HG03175 (cell line): ENCODE results near the gene CPAMD8.

ENCODE experiments used
- ATAC-seq: cut with Tn5 transposase; IDR thresholded peaks from one replicate; pipeline ENCODE4 v1.9.1; 2021; ENCODE audit warnings: mild to moderate bottlenecking, moderate library complexity; ENCODE audit not compliant: unreplicated experiment

CPAMD8 gene

DNA sequence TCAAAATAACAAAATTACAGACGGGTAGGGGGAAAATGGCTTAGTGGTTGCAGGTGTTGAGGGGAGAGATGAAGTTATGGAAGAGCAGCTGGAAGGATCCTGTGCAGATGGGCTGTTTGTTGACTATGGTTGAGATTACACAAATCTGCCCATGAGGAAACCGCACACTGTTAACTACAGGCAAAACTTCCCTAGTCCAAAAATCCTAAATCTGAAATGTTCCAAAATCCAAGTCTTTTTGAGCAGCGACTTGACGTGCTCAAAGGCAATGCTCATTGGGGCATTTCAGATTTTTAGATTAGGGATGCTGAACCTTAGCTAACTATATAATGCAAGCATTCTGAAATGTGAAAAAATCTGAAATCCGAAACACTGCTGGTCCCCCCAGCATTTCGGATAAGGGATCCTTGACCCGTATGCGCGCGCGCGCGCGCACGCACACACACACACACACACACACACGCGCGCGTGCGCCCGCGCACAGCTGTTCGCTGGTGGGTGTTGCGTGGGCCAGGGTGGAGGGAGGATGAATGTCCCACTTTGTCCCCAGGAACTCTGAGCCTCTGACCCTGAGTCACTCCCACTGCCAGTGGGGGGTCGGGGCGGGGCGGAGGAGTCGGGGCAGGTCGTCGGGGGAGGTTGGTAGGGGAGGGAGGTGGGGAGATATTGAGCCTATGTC, 131.0 kb downstream of the CPAMD8 start:
- no peak for ATAC-seq

GRCh38 chr19:16894080-16894479, 132.5 kb downstream of the CPAMD8 start:
- no peak for ATAC-seq

DNA sequence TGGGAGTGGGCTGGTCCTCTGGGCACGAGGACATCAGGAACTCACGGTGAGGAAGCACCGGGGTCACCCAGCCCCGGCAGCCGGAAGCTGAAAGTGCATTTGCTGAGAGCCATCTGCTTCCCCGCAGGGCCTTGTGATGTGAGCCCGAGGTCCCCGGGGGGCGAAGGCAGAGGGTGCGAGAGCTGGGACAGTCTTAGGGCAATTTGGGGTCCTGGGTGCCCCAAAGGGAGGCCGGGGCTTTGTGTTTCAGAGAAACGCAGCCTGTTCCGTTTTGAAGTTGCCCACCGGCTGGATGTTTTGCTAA, 133.0 kb downstream of the CPAMD8 start:
- no peak for ATAC-seq

DNA sequence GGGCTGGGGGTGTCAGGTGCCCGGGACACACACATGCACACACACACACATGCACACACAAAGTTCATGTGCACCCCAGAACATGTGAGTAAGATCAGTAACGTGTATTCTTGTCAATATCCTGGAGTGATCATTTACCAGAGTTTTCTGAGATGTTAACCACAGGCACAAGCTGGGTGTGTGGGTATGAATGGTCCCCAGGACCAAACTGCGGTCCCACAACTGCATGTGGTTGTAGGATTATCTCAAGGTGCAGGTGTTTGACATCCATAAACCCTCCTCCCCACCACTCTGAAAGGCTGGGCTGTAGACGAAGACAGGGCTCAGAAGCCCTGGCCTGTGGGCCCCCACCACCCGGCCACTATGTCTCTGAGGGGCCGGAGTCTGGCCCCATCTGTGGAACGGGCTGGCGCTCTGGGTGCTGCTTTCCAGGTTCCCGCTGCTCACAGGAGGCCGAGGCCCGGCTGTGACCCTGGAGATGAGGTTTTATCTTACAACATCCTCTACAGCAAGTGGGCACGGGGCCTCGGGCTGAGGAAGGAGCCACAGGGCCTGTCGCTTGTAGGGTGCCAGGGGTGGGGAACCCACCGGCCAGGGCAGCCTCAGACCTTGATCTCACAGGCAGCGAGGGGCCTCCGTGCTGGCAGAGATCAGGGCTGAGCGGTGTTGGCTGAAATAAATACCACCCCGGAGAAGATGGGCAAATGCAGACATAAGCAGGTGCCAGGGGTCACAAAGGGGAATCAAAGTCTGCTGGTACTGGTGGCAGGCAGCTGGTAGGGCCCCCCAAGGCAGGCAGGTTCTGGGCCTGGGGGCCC, 133.5 kb downstream of the CPAMD8 start:
- ATAC-seq = no peak

DNA sequence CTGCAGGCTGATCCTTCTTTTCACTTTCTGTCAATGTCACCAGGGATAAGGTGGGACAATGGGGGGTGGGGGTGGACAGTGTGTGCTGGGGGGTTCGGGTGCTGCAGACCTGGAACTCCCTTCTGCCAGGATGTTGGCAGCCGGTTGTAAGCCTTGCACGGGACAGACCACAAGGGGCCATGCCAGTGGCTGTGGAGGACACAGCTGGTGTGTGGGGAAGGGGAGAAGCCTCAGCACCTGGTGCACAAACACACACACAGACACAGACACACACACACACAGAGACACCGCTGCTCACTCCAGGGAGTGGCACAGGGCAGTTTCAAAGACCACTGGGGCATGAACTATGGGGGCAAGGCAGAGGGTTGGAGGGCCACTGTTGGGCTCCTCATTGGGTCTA, 134.2 kb downstream of the CPAMD8 start:
- ATAC-seq = no peak

DNA sequence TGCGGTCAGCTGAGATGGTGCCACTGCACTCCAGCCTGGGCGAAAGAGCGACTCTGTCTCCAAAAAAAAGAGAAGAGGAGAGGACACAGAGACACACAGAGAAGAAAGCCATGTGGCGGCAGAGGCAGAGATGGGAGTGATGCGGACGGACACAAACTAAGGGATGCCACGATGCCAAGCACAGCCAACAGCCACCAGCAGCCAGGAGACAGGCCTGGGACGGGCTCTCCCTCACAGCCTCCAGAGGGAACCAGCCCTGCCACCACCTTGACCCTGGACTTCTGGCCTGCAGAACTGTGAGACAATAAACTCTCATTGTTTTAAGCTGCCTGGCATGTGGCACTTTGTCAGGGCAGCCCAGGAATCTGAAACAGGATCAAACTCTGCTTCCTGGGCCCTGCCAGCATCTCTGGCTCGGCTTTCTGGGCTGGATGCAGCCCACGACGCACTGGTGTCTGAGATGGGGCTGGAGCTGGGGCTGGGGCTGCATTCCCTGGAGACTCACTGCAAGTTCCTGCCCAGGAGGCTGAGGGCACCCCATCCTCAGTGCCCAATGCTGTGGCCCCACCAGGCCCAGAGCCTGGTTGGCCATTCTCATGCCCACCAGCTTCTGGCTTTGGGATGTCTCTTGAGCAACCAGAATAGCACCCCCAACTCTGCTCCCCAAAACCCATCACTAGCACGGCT, 134.8 kb downstream of the CPAMD8 start:
- ATAC-seq = no peak

GRCh38 chr19:16890461-16891184, 136.0 kb downstream of the CPAMD8 start:
- ATAC-seq = no peak

DNA sequence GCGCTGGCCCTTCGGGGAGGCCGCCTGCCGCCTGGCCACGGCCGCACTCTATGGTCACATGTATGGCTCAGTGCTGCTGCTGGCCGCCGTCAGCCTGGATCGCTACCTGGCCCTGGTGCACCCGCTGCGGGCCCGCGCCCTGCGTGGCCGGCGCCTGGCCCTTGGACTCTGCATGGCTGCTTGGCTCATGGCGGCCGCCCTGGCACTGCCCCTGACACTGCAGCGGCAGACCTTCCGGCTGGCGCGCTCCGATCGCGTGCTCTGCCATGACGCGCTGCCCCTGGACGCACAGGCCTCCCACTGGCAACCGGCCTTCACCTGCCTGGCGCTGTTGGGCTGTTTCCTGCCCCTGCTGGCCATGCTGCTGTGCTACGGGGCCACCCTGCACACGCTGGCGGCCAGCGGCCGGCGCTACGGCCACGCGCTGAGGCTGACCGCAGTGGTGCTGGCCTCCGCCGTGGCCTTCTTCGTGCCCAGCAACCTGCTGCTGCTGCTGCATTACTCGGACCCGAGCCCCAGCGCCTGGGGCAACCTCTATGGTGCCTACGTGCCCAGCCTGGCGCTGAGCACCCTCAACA, 136.6 kb downstream of the CPAMD8 start:
- ATAC-seq = no peak

DNA sequence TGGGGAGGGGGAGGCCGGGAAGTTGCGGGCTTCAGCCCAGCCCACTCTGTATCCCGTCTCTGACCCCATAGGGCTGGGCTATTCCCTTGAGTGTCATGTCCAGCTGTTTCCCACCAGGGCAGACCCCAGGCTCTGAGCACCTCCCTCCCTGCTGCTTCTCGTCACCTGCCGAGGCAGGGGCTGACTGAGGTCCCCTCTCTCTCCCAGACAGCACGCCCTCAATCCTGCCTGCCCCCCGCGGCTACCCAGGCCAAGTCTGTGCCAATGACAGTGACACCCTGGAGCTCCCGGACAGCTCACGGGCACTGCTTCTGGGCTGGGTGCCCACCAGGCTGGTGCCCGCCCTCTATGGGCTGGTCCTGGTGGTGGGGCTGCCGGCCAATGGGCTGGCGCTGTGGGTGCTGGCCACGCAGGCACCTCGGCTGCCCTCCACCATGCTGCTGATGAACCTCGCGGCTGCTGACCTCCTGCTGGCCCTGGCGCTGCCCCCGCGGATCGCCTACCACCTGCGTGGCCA, 137.2 kb downstream of the CPAMD8 start:
- ATAC-seq = no peak

- no peak for ATAC-seq
These were observed 137.8 kb downstream of the CPAMD8 start, which contains the start of gene F2RL3 for GRCh38 chr19:16888629-16889365. Gene F2RL3 (plus strand): TSS chr19:16888999. CDS start chr19:16889190, 191 bp downstream.

DNA sequence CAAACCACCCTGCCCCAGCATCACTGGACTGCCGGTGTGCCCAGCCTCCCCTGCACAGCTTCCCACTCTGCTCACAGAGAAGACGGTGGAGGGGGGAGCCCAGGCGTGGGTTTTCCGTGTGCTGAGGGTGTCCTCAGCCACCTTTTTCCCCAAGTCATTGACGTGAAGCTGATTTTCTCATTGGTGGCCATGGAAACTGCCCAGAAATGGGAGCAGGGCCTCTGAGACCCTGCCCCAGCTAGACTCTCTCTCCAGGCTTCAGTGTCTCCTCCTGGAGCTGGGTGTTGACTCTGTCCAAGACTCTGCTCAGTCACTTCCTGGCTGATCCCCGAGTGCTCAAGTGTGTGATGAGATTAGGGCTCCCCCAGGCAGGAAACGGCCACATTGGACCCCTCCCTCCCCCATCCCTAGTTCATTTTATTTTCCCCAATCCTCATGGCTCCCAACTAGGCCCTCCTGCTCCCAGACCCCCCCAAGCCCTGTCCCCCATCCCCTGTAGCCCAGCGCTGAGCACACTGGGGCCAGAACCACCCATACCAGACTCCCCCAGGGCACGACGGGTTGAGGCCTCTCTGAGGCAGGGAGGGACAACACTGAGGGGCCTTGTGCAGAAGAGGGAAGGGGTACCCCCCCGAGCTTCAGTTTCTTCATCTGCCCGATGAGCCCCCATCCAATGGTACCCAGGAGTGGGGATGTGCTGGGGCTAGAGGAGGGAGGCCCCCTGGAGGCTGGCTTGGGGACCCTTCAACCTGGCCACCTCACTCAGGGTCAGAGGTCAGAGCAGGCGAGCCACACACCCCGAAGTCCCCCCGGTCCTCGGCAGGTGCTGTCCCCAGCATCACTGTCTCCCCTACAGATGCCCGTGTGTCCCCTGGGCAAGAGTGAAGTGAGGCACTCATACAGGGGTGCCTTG, 139.0 kb downstream of the CPAMD8 start:
- ATAC-seq = no peak

- no peak for ATAC-seq
These were observed 140.2 kb downstream of the CPAMD8 start for GRCh38 chr19:16886305-16886880.

- no peak for ATAC-seq
These were observed 141.4 kb downstream of the CPAMD8 start for GRCh38 chr19:16885166-16885565.

GRCh38 chr19:16883522-16883921, 143.1 kb downstream of the CPAMD8 start:
- ATAC-seq = no peak

DNA sequence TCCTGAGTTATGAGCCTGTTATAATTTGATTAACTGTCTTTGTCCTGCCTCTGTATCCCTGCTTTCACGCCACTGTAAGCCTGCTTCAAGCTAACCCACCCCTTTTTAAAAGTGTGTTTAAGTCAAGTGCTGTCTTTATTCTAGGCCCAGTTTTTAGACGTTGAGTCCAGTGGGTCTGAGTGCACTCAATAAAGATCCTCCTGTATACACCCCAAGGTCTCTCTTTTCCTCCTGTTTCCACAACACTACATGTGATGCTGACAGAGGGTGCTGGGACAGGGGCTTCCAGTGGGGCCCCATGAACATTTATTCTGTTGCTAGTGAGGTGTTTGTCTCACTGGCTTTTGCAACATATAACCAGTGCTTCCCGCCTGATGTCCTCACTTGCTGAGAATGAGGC, 144.5 kb downstream of the CPAMD8 start:
- no peak for ATAC-seq

DNA sequence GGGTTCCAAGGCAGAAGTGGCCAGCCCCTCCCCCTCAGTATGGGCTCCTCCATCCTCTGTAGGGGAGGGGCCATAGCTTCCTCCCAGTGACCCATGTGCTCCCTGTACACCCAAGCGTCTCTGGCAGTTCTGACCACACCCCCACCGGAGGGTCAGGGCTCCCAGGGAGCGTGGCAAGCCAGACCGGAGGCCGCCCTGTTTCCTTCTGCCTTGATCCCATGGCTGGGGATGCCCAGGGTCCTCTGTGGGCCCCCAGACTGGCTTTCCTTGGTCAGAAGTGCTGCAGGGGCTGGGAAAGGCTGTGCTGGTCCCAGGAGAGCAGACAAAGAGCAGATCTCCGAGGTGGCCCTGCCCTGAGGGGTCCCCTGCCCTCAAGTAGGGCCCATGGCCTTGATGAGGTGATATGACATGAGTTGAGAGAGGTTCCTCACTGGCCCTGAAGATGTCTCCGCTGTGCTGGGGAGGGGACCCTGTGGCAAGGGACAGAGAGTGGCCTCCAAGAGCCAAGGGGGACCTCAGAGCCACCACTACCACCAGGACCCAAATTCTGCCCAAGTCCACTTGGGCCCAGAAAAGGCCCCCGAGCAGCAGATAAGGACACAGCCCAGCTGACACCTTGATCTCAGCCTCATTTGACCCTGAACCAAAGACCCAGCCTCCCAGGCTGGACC, 145.6 kb downstream of the CPAMD8 start:
- ATAC-seq = no peak

DNA sequence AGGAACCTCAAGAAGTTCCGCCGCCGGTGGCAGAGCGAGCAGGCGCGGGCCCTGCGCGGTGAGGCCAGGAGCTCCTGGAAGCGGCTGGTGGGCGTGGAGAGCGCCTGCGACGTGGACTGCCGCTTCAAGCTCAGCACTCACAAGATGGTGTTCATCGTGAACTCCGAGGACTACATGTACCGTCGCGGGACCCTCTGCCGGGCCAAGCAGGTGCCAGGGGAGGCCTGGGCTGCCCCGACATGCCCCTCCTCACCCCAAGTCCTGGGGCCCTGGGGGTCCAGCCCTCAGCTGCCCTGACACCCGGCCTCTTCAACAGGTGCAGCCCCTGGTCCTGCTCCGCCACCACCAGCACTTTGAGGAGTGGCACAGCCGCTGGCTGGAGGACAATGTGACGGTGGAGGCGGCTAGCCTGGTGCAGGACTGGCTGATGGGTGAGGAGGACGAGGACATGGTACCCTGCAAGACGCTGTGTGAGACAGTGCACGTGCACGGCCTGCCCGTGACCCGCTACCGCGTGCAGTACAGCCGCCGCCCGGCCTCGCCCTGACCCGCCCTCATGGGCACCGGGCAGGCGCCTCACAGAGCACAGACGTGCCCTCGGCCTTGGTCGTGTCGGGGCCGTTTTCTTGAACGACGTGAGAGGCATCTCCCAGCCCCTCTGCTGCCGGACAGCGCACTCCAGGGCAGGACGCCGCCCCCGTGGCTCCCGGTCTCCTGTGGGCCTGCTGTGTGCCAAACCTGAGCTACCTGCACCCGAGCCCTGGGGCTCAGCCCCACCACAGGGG, 148.2 kb downstream of the CPAMD8 start:
- ATAC-seq = no peak
